Progenitor cell of endocrine pancreas (in vitro differentiated cells): Measurements from ENCODE around the gene TAF11. TPM values are rescaled to one million over a fixed set of nuclear protein-coding genes. Genes with fewer than 3 reads are reported as not detected.

Experiments used
- DNase-seq: peaks from one replicate; pipeline ENCODE4 v3.0.0; 2021; ENCODE audit warnings: low spot score; ENCODE audit not compliant: unreplicated experiment
- H3K27ac Mint-ChIP-seq: 2 replicates; pipeline ENCODE4 v1.8.0; 2021; ENCODE audit warnings: mild to moderate bottlenecking, moderate library complexity, mixed read lengths
- H3K27me3 Mint-ChIP-seq: 2 replicates; pipeline ENCODE4 v1.8.0; 2021; ENCODE audit warnings: mixed read lengths
- H3K36me3 Mint-ChIP-seq: 2 replicates; pipeline ENCODE4 v1.8.0; 2022; ENCODE audit warnings: mixed read lengths; ENCODE audit not compliant: insufficient read depth
- H3K4me1 Mint-ChIP-seq: 2 replicates; pipeline ENCODE4 v1.8.0; 2021; ENCODE audit warnings: low read depth, mixed read lengths
- H3K4me3 Mint-ChIP-seq: 2 replicates; pipeline ENCODE4 v1.8.0; 2021; ENCODE audit warnings: low read depth, mild to moderate bottlenecking, moderate library complexity, mixed read lengths
- H3K9me3 Mint-ChIP-seq: 2 replicates; pipeline ENCODE4 v1.8.0; 2021; ENCODE audit warnings: low read depth, mixed read lengths
- CTCF ChIP-seq: fragments of 200-600 bp; sonication (generic); IDR thresholded peaks from one replicate; pipeline ENCODE4 v1.5.0; 2021; ENCODE audit warnings: antibody characterized with exemption, mild to moderate bottlenecking; ENCODE audit not compliant: unreplicated experiment
- total RNA-seq: library from RNA; stranded (reverse); gene quantifications from 2 replicates; pipeline ENCODE4 v1.2.1, GENCODE V29; 2021

TAF11 gene
- total RNA-seq, 1 donor from 2014 or later = 37.4 TPM

GRCh38 chr6:34836451-34836850 lies 51.4 kb downstream of the TAF11 start:
- DNase-seq = no peak

GRCh38 chr6:34836008-34836407 lies 51.8 kb downstream of the TAF11 start:
- no peak for TF ChIP-seq CTCF
- Mint-ChIP-seq H3K4me1 (no peaks in the 10 kb centered on the region), H3K4me3 (no peak overlapping the region), H3K27me3 (no peaks in the 10 kb centered on the region), H3K36me3 (peaks cover 18% of the 10 kb centered on the region), H3K27ac (no peak overlapping the region), H3K9me3 (no peaks in the 10 kb centered on the region)
- no peak for DNase-seq

More at GRCh38 chr6:34836451-34836850, 51.4 kb downstream of the TAF11 start:
- no peaks in the 10 kb centered on the region for H3K27me3 Mint-ChIP-seq
- no peaks in the 10 kb centered on the region for H3K4me1 Mint-ChIP-seq
- TF ChIP-seq CTCF = no peak
- no peak overlapping the region for H3K4me3 Mint-ChIP-seq
- no peaks in the 10 kb centered on the region for H3K9me3 Mint-ChIP-seq
- peaks cover 18% of the 10 kb centered on the region for H3K36me3 Mint-ChIP-seq
- no peak overlapping the region for H3K27ac Mint-ChIP-seq

GRCh38 chr6:34834789-34835518 lies 52.9 kb downstream of the TAF11 start:
- Mint-ChIP-seq H3K27ac (no peak overlapping the region), H3K27me3 (no peaks in the 10 kb centered on the region), H3K4me1 (no peaks in the 10 kb centered on the region), H3K4me3 (no peak overlapping the region), H3K36me3 (peaks cover 18% of the 10 kb centered on the region), H3K9me3 (no peaks in the 10 kb centered on the region)
- no peak for TF ChIP-seq CTCF
- DNase-seq = no peak

GRCh38 chr6:34832942-34833341 lies 54.9 kb downstream of the TAF11 start:
- Mint-ChIP-seq H3K27me3 (no peaks in the 10 kb centered on the region), H3K27ac (no peak overlapping the region), H3K9me3 (no peaks in the 10 kb centered on the region), H3K4me3 (no peak overlapping the region), H3K4me1 (no peaks in the 10 kb centered on the region), H3K36me3 (peaks cover 19% of the 10 kb centered on the region)
- TF ChIP-seq CTCF = no peak
- DNase-seq = no peak

- Mint-ChIP-seq H3K4me3 (no peak overlapping the region), H3K27ac (no peak overlapping the region), H3K9me3 (no peaks in the 10 kb centered on the region), H3K4me1 (no peaks in the 10 kb centered on the region), H3K27me3 (no peaks in the 10 kb centered on the region), H3K36me3 (peaks cover 18% of the 10 kb centered on the region)
- TF ChIP-seq CTCF = no peak
- DNase-seq = no peak
These were observed 58.7 kb downstream of the TAF11 start for GRCh38 chr6:34829137-34829536.

Other genes with a start within 250 kb of the TAF11 start
- gene ILRUN, start 191.3 kb downstream of the TAF11 start, total RNA-seq = 55.2 and 56.3 TPM in 2 replicates
- 119 and 122 TPM in 2 replicates for gene SNRPC, start 130.5 kb downstream of the TAF11 start, total RNA-seq
- 21.5 and 22.0 TPM in 2 replicates for gene BLTP3A, start 96.0 kb downstream of the TAF11 start, total RNA-seq
- gene ANKS1A, start 1.2 kb upstream of the TAF11 start, total RNA-seq = 36.4 and 39.3 TPM in 2 replicates